HG02623 (cell line): Measurements from ENCODE around the gene ZFYVE21.

Source experiments
- ATAC-seq: cut with Tn5 transposase; IDR thresholded peaks from one replicate; pipeline ENCODE4 v1.9.1; 2021; ENCODE audit warnings: moderate library complexity; ENCODE audit not compliant: unreplicated experiment

Gene ZFYVE21

DNA sequence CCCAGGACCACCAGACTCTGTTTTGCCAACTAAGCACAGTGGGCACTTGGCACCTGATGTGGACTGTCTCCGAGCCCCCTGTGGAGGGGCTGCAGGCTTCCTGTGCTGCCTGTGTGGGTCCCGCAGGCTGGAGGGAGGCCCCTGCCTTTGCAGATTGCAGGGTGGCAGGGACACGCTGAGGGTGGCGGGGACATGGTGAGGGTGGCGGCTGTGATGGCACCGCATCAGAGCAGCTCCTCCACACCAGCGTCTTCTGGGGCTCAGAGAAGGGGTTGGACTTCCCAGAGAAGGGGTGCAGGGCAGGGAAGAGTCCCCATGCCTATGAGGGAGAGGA lies 8.1 kb downstream of the ZFYVE21 start:
- no peak for ATAC-seq

GRCh38 chr14:103724116-103724515 lies 8.5 kb downstream of the ZFYVE21 start:
- ATAC-seq: no peak

DNA sequence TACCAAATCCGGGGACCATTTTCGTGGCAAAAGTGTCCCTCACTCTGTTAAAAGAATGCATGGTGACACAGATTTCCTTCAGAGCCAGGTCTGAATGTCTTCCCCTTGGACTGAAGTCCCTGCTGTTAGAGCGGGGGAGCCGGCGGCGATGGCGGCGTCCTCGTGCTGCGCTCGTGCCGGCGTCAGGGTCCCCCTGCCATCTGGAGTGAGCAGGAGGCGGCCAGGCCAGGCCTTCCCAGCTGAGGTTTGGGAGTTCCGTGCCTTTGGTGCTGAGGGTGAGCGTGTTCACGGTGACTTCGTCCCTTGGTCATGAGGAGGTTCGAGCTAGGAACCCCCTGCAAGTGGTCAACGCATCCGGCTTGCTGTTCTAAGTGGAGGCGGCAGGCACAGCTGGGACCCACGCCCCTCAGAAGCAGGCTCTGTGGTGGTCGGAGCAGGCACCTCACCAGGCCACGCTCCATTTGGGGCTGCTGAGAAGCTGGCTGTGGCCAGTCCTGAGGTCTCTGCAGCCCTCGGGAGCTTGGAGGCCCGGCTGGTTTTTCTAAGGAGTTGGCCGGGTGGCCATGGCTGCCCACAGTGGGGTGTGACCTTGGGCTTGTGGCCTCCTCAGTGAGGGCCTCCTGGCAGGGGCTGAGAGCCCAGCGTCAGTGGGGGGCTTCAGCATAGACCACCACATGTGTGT lies 9.5 kb downstream of the ZFYVE21 start:
- no peak for ATAC-seq

DNA sequence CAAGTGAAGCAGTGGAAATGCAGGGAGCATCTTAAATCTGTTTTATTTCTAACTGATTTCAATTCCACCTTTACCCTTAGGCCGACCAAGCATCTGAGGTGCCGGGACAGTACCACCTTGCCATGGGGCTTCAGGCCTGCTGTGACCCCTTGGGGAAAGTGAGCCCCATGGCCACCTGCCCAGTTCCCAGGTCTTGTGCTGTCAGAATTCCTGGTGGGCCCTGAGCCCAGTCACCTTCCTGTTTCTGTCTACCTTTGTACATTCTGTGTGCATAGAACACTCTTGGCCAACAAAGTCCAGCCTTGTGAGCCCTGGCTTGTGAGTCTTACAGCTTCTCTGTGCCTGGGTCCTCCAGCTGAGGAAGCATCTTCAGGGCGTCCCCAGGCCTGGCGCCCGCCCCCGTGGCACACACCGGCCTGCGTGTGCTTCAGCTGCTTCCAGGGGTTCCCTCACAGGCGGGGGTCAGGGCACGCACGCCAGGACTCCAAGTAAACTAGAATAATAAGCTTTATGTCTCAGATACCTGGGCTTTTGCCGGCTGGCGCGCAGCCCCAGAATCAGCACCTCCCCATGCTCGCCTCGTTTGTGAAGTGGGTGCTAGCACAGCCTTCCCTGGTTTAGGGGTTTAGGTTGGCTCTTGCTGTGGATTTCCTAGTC lies 10.3 kb downstream of the ZFYVE21 start:
- ATAC-seq: no peak

DNA sequence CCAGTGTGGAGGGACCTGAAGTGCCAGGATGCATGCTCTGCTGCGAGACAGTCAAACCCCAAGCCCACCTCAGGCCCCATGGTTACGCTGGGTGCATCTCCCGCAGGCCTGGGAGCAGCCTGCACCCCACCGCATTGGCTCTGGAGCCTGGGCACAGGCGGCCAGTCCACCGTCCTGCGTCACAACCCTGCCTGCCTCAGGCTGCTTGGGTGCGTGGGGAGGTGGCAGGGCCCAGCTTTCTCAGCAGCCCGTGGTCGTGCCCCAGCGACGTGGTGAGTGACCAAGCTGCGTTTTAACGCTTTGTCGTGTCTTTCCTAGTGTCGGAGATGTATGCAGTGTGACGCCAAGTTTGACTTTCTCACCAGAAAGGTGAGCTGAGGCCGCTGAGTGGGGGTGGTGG lies 10.9 kb downstream of the ZFYVE21 start:
- ATAC-seq: no peak

- ATAC-seq: no peak
Measured at GRCh38 chr14:103727313-103727980, 11.8 kb downstream of the ZFYVE21 start.

- ATAC-seq: no peak
Measured at GRCh38 chr14:103728141-103728540, 12.5 kb downstream of the ZFYVE21 start.

- ATAC-seq: no peak
Measured at GRCh38 chr14:103728721-103729120, 13.1 kb downstream of the ZFYVE21 start.

- ATAC-seq: no peak
Measured at GRCh38 chr14:103729496-103730448, 14.2 kb downstream of the ZFYVE21 start.

GRCh38 chr14:103730490-103731035 lies 15.0 kb downstream of the ZFYVE21 start:
- no peak for ATAC-seq

- ATAC-seq: no peak
Measured at GRCh38 chr14:103731481-103731880, 15.9 kb downstream of the ZFYVE21 start.

DNA sequence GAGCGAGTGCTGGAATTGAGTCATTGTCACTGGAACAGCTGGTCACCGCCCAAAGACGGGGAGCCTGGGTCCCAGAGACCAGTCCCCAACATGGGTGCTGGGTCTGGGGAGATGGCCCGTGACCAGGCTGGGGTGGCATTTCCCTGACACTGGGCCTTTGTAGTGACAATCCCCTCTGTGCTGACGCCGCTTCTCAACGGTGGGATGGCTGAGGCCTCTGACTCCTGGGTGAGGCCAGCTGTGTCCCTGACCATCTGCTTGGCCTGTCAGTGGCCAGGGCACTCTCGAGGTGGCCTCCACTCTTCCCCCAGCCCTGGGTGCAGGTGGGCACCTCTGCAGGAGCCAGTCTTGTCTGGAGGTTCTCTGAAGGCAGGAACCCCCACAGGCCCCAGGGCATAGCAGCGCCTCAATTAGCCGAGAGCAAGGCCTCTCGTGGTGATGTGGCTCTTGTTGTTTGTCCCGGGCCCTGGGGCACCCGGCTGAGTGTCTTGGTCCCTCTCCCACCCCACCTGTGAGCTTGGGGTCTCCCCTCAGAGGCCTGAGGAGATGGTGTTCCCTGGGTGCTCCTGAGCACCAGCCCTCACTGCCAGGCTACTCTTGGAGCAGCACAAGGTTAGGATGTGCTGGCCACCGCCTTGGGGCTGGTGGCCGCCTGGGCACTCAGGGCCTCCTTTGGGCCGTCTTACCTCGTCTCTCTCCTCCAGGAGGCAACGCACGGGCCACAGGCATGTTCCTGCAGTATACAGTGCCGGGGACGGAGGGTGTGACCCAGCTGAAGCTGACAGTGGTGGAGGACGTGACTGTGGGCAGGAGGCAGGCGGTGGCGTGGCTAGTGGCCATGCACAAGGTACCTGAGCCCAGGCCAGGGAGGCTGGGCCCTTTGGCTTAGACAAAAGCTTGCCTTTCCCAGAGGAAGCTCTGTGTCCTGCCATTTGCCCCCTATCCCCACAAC lies 16.6 kb downstream of the ZFYVE21 start:
- ATAC-seq: no peak

DNA sequence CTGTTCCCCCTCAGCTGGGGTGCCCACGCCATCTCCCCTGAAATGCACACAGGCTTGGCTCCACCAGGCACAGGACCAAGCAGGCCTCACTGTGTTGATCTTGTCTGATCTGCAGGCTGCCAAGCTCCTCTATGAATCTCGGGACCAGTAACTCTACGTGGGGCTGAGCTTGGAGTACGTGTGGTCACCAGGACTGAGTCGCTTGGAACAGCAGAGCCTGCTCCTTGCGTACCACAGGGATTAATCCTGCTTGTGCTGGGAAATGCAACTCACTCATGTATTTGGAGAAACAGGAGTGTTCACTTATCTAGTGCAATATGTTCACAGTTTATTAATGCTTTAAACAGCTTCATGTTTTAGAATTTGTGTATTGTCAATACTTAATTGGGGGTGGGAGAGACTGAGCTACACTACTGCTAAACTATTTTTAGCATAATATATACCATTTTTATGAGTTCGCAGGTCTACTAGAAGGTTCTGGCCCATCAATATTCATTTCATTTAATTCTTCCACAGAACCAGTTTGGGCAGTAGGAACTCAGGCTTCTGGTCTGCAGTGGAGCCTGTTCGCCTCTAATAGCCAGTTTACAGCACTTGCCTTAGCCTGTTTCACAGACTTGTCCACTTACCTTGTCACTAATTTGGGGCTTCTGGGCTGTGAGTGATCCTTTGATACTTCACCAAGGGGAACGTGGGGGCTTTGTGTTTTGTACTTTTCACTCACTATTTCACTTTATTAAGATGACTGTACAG lies 17.4 kb downstream of the ZFYVE21 start:
- no peak for ATAC-seq

DNA sequence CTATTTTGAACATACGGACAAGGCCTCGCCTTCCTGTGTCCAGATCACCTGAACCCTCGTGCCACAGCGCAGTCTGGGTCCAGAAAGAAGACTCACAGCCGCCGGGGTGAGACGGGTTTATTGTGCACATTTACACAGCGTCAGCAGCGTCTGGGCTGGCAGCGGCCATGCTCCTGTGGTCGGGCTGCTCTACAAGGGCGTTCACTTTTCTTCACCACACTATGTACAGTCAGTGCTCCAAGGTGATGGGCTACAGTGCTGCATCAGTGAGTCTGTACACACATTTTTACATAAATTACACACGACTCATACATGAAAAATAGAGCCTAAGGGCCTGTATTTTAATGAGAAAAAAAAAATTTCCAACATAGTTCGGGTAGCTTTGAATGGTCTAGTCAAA lies 18.0 kb downstream of the ZFYVE21 start:
- ATAC-seq: no peak

GRCh38 chr14:103734081-103734888 lies 18.7 kb downstream of the ZFYVE21 start:
- no peak for ATAC-seq

- no peak for ATAC-seq
Measured at GRCh38 chr14:103735022-103735421, 19.4 kb downstream of the ZFYVE21 start.

- no peak for ATAC-seq
Measured at GRCh38 chr14:103735439-103735814, 19.8 kb downstream of the ZFYVE21 start.

DNA sequence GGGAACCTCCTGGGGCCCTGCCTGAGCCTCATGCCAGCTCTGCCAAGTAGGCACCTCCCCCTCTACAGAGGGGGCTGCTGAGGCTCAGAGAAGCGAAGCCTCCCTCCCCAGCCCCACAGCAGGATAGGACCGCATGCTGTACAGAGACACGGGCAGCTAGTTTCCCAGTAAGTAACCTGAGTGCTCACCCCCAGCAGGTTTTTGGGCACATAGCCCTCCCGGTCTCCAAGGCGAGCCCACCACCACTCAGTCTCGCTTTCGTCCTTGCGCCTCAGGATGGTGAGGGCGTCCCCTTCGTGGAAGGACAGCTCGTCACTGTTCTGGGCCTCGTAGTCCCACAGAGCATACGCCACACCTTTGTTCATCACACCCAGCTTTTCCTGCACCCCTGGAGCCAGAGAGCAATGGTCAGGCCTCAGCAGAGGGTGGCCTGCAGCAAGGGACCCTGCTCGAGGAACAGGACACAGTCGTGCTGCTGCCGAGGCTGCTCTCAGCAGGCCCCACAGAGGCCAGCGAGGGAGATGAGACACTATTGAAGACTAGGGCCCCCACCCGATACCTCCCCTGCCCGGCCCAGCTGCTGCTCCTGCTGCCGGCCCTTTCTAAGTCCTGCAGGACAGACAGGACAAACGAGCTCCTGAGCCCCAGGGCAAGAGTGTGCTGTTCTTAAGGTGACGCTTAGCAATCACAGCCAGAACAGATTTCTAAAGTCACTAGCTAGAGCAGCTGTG lies 20.4 kb downstream of the ZFYVE21 start:
- no peak for ATAC-seq
